ENCODE measurements around the gene SEBOX.
A peak's percentile ranks its signal among the peaks of the same experiment; 100 is the strongest.

The SEBOX gene

DNA sequence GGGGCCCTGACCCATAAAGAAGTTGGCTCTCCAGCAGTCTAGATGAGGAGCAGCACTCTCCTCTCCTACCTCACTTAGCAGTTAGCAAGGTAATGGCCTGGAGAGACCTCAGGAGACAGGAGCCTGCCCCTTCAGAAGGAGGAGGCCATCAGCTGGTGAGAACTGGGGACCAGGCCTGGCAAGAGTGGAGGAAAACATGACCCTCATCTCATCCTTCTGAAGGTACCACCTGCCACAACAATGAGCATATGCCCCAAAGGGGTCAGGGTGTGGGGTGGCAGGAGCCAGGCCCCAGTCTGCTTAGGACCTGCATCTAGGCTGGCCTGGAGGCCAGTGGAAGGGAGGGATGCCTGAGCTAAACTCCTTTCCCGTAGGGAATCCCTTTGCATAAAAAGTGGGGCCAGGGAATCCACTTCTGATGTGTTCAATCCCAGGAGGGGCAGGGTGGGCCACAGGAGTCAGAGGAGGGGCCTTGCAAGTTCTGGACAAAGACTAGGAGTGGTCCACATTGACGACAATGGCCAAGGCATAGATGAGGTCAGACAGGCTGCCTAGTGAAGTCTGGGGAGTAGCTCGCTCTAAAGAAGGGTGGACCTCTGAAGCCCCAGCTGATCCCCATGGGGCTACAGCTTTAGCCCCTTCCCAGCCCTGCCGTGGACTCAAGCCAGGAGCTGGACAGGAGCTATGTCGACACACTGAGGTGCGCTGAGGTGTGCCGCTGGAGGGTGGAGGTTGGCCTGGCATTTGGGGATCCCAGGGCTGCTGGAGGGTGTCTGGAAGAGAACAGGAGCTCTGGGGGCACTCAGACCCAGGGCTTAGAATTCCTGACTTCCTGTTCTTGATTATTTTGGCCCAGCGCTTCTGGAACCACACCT, 986 bp downstream of the SEBOX start:
- H3K4me3 ChIP-seq (ENCODE audit: severe bottlenecking): no peak overlapping the region
- TF ChIP-seq CTCF (IDR thresholded peaks at IDR 0.05; ENCODE audit: poor library complexity, severe bottlenecking): no peak
- H3K36me3 ChIP-seq (ENCODE audit: low read depth): peaks cover 26% of the 10 kb centered on the region
- ATAC-seq (ENCODE audit: low read depth): no peak
- H3K9me3 ChIP-seq (ENCODE audit: severe bottlenecking): no peaks in the 10 kb centered on the region
- no peak for DNase-seq (ENCODE audit: low spot score)
- no peaks in the 10 kb centered on the region for H3K4me1 ChIP-seq (ENCODE audit: insufficient read depth, poor library complexity, severe bottlenecking)
- no peaks in the 10 kb centered on the region for H3K27me3 ChIP-seq (ENCODE audit: insufficient read depth, poor library complexity, severe bottlenecking)
- H3K27ac ChIP-seq (ENCODE audit: poor library complexity, severe bottlenecking): no peak overlapping the region

- DNase-seq (ENCODE audit: low spot score) (no peak), ATAC-seq (ENCODE audit: low read depth) (no peak)
- Histone ChIP-seq H3K4me1 (ENCODE audit: insufficient read depth, poor library complexity, severe bottlenecking) (peaks cover 4% of the 10 kb centered on the region), H3K27me3 (ENCODE audit: insufficient read depth, poor library complexity, severe bottlenecking) (no peaks in the 10 kb centered on the region), H3K27ac (ENCODE audit: poor library complexity, severe bottlenecking) (no peak overlapping the region), H3K36me3 (ENCODE audit: low read depth) (peaks cover 26% of the 10 kb centered on the region), H3K9me3 (ENCODE audit: severe bottlenecking) (no peaks in the 10 kb centered on the region), H3K4me3 (ENCODE audit: severe bottlenecking) (no peak overlapping the region)
- no peak for TF ChIP-seq CTCF (IDR thresholded peaks at IDR 0.05; ENCODE audit: poor library complexity, severe bottlenecking)
These were observed 1.8 kb downstream of the SEBOX start for GRCh38 chr17:28363186-28363585.

DNA sequence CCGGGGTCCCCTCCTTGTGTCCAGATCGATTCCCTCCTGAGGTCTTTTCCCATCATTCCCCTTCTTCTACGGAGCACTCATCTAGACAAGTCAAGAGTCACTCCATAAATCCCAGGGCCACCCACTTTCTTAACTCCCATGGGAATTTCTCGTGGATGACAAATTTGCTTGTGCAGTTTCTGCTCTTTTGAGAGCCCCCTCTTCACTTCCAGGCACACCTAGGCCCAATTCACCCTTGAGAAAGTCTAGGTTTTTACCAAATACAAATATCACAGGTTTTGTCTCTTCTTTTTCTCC, 7.2 kb downstream of the SEBOX start:
- no peak for TF ChIP-seq CTCF (IDR thresholded peaks at IDR 0.05; ENCODE audit: poor library complexity, severe bottlenecking)
- Histone ChIP-seq H3K4me3 (ENCODE audit: severe bottlenecking) (peak overlapping the region; percentile 95), H3K27me3 (ENCODE audit: insufficient read depth, poor library complexity, severe bottlenecking) (no peaks in the 10 kb centered on the region), H3K9me3 (ENCODE audit: severe bottlenecking) (no peaks in the 10 kb centered on the region), H3K36me3 (ENCODE audit: low read depth) (peaks cover 52% of the 10 kb centered on the region), H3K27ac (ENCODE audit: poor library complexity, severe bottlenecking) (no peak overlapping the region), H3K4me1 (ENCODE audit: insufficient read depth, poor library complexity, severe bottlenecking) (peaks cover 5% of the 10 kb centered on the region)
- no peak for DNase-seq (ENCODE audit: low spot score)
- ATAC-seq (ENCODE audit: low read depth): no peak

DNA sequence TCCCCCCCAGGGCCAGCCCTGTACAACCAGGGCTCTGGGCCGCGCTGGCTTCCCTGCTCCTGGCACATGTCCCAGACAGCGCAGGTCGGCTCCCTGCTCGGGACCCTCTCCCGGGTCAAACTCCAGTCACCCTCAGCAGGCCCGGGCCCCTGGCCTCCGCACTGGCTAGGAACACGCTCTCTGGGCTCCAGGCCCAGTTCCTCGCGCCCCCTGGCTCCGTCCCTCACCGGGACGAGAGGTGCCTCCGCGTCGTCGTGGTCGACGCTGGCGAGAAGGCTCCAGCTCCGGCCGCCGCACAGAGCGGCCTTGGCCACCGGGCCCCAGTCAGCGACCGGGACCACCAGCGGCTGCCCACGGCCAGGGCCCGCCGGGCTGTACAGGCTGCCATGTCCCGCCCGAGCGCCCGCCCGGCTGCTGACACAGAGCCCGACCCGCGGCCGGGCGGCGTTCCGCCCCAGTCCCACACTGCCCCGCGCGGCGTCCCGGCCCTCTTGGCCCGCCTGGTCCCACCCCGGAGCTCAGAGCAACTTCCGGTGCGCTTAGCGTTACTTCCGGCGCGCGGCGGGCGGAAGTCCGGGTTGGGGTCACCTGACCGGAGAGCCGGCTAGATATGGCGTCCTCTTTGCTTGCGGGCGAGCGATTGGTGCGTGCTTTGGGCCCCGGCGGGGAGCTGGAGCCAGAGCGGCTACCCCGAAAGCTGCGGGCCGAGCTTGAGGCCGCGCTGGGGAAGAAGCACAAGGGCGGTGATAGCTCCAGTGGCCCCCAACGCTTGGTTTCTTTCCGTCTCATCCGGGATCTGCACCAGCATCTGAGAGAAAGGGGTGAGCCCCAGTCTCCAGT, 7.7 kb downstream of the SEBOX start, which contains the start of gene POLDIP2:
TSS of gene POLDIP2 (minus strand) at position 467 of the 840 bp plus-strand sequence. CDS start at position 388, 79 bp downstream.
- Histone ChIP-seq H3K27ac (ENCODE audit: poor library complexity, severe bottlenecking) (peak within 1 kb of the TSS; percentile 26), H3K9me3 (ENCODE audit: severe bottlenecking) (no peaks in the 10 kb centered on the region), H3K4me3 (ENCODE audit: severe bottlenecking) (peak within 1 kb of the TSS; percentile 95), H3K27me3 (ENCODE audit: insufficient read depth, poor library complexity, severe bottlenecking) (no peaks in the 10 kb centered on the region), H3K4me1 (ENCODE audit: insufficient read depth, poor library complexity, severe bottlenecking) (peaks cover 5% of the 10 kb centered on the region), H3K36me3 (ENCODE audit: low read depth) (peaks cover 58% of the 10 kb centered on the region)
- TF ChIP-seq CTCF (IDR thresholded peaks at IDR 0.05; ENCODE audit: poor library complexity, severe bottlenecking): no peak
- ATAC-seq (ENCODE audit: low read depth) (peak; percentile 100), DNase-seq (ENCODE audit: low spot score) (peak; percentile 94)
